Motor neuron (in vitro differentiated cells): ENCODE data around the gene ZNF229. TPM values are rescaled to one million over a fixed set of nuclear protein-coding genes. Genes with fewer than 3 reads are reported as not detected.
"Not testable (repeated sequence)": the region's sequence is repeated elsewhere in the genome, so short reads cannot be mapped to it uniquely, and the experiment has no call there.

Experiments
- ATAC-seq, 8 experiments: fragments of 200-7000 bp; cut with Tn5 transposase; replicated peaks in 6 of 8; 2 replicates each; pipeline ENCODE4 v1.8.0; 2021; ENCODE audit warnings: mild to moderate bottlenecking in 8 of 8, moderate library complexity in 8 of 8
- H3K27ac ChIP-seq, 2 donors: fragments of 250-450 bp; sonication (Bioruptor Pico); 2 replicates each; pipeline ENCODE4 v1.9.0; 2021; ENCODE audit warnings: antibody characterized with exemption in 2 of 2, mild to moderate bottlenecking in 2 of 2, moderate library complexity in 1 of 2
- H3K4me1 ChIP-seq, 2 donors: fragments of 250-450 bp; sonication (Bioruptor Pico); replicated peaks in 1 of 2; 2 replicates each; pipeline ENCODE4 v1.6.1; 2021; ENCODE audit warnings: antibody characterized with exemption in 2 of 2, mild to moderate bottlenecking in 2 of 2, moderate library complexity in 1 of 2
- H3K4me3 ChIP-seq, 5 donors: fragments of 250-450 bp; sonication (Bioruptor Pico); 2 replicates each; pipeline ENCODE4 v1.9.0; 2021; ENCODE audit warnings: antibody characterized with exemption in 5 of 5, mild to moderate bottlenecking in 5 of 5, moderate library complexity in 4 of 5
- WGBS, 10 experiments: fragments of 450-650 bp; shearing (Covaris generic); methylation state at CpG; one replicate each; pipeline ENCODE4 v1.0.0; 2022; 5-methylcytosine and 5-hydroxymethylcytosine counted together
- in situ Hi-C, 9 experiments: fragments of 400-800 bp; cut with MboI; loops; one replicate each; pipeline ENCODE4 v1.15.0; 2021; ENCODE audit warnings: low sequenced_read_pairs in 9 of 9, low pct_unique_long_range_greater_than_20kb in 2 of 9; ENCODE audit not compliant: unreplicated experiment in 9 of 9
- total RNA-seq, 8 experiments: library from RNA; unstranded; fragments of 300-600 nt; gene quantifications; 2 replicates each; pipeline versions ENCODE4 v1.2.3 to v1.2.4, GENCODE V29; 2022

The ZNF229 gene
- total RNA-seq, 8 experiments from 2014 or later = 0.04 to 14.9 (median 6.3) TPM

DNA sequence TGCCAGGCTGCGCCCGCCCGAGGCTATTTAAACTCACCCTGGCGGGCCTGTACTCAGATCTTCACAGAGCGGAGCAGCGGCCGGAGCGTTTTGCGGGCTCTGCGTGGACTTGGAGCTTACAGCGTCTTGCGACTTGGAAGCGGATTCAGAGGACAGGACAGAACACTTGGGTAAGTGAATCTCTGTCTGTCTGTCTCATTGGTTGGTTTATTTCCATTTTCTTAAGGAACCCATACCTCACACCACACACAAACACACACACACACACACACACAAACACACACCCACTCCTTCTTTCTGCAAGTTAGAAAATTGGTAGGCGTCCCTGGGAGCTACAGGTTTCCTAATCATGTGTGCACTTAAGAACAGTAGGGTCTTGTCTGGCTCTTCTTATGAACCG lies 32.7 kb downstream of the ZNF229 start:
- in situ Hi-C loops, H3K4me3 ChIP-seq, H3K27ac ChIP-seq, H3K4me1 ChIP-seq: not testable (repeated sequence)
- WGBS, 10 experiments = 0 to 60% methylated on average over 1 of the region's 15 CpGs; no CpG with 5 or more reads in 8 of the 10 experiments
- ATAC-seq = peak in 1 of 8 experiments; percentile 33

DNA sequence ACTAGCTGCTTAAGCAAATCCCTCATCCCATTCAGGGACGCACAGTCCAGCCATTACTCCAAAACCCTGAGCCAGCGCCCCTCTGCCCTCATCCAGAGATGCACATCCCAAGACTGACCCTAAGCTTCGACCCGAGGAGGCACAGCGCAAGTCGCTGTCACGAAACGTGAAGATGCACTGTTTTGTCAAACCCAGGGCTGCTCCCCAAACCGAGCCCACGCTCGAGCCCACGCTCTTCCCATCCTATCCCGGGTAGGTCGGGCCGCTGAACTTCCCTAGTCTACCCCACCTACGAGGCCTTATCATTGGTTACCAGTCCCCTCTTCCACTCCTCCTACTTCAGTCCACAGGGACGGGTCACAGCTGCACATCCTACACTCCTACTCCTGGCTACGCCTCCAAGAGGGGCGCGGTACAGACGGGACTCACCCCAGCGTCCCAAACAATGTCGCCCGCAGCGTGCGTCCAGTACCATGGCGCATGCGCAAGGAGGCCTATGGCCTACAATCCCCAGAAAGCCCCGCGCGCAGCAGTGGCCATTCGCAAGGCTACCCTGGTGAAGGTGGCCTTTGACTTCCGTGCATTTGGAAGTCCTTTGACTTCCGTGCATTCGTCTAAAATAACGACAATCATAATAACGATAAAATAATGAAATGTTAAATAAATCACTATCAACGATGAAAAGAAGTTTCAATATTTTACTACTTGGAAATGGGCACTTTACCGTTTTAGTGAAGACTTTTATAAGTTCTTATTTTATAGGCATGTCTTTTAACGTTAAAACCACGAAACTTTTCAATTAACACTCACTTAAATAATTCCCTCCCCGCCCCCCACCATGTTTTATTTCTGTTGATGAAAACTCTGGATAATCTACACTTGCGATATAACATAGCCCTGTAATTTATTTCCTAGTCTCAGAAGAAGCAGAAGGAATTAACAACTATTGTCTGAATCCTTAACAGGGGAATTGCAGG lies 46.8 kb downstream of the ZNF229 start, which contains the start of gene ZNF285:
ZNF285 (minus strand) TSS at position 470 of the 977 bp plus-strand sequence. CDS start 4,395 bp downstream, outside the sequence.
- peak; percentile 98 to 100 (median 99) for ATAC-seq
- in situ Hi-C loops = no loop called here
- peak within 1 kb of the TSS; percentile 60 to 75 (median 67) for H3K4me3 ChIP-seq
- peak within 1 kb of the TSS in 1 of 2 donors; percentile 6 for H3K27ac ChIP-seq
- 0 to 34% (median 15%) methylated on average over 3 to 34 of the region's 43 CpGs; no CpG with 5 or more reads in 1 of the 10 experiments for WGBS, 10 experiments
- H3K4me1 ChIP-seq = peaks cover 2 to 5% of the 10 kb centered on the region in 2 donors

DNA sequence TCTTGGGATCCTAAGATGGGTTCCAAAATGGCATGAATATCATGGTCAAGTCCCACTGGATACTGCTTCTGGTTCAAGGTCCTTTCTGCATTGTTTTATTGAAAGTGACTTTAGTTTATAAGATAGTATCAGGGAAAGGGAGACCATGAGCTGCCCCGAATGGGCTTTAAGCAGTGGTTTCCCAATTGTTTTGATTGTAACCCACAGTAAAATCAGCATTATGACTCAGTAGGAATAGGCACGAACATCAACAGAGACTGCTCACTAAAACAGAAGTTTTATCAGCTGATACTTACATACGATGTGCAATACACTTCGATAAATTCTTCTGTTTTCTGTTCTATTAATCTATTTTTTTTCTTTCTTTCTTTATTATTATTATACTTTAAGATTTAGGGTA lies 59.0 kb downstream of the ZNF229 start:
- H3K27ac ChIP-seq, H3K4me1 ChIP-seq, in situ Hi-C loops, H3K4me3 ChIP-seq: not testable (repeated sequence)
- peak in 1 of 8 experiments; percentile 61 for ATAC-seq
- WGBS, 10 experiments = 20 to 100% (median 89%) methylated on average over 1 to 4 of the region's 4 CpGs; no CpG with 5 or more reads in 1 of the 10 experiments

Other genes starting within 250 kb of the ZNF229 start
- gene ZNF227, start 235.9 kb downstream of the ZNF229 start, total RNA-seq = 10 to 100 TPM; 17.3 to 35.7 (median 28.7) TPM
- 1 to 10 TPM in 7 of 8 experiments, under 1 TPM in 1; 0.75 to 8.4 (median 1.9) TPM for gene ZNF233, start 188.6 kb downstream of the ZNF229 start, total RNA-seq
- gene ZNF235, start 143.4 kb downstream of the ZNF229 start, total RNA-seq = 10 to 100 TPM in 2 of 8 experiments, 1 to 10 TPM in 6; 5.4 to 12.3 (median 8.1) TPM
- gene ZNF112, start 91.8 kb downstream of the ZNF229 start, total RNA-seq = 10 to 100 TPM in 5 of 8 experiments, 1 to 10 TPM in 3; 5.2 to 11.3 (median 10.6) TPM
- gene ZNF285, start 46.9 kb downstream of the ZNF229 start, total RNA-seq = 10 to 100 TPM in 2 of 8 experiments, 1 to 10 TPM in 6; 1.3 to 12.2 (median 7.0) TPM
- 10 to 100 TPM in 1 of 8 experiments, 1 to 10 TPM in 7; 4.1 to 11.8 (median 7.1) TPM for gene ZNF180, start 52.0 kb upstream of the ZNF229 start, total RNA-seq
- under 1 TPM in 1 of 8 experiments, not detected in 7; 0.08 TPM for gene CEACAM20, start 81.2 kb upstream of the ZNF229 start, total RNA-seq
- 1 to 10 TPM in 1 of 8 experiments, under 1 TPM in 1, not detected in 6; 0.72 to 2.2 TPM for gene IGSF23, start 165.1 kb upstream of the ZNF229 start, total RNA-seq
- gene PVR, start 195.4 kb upstream of the ZNF229 start, total RNA-seq = 10 to 100 TPM in 7 of 8 experiments, 1 to 10 TPM in 1; 9.7 to 62.3 (median 32.0) TPM
- 1 to 10 TPM in 7 of 8 experiments, under 1 TPM in 1; 0.96 to 6.2 (median 2.2) TPM for gene CEACAM19, start 223.0 kb upstream of the ZNF229 start, total RNA-seq